Measurements from ENCODE around the gene ITIH1. TPM values are rescaled to one million over a fixed set of nuclear protein-coding genes. Genes with fewer than 3 reads are reported as not detected.

The ITIH1 gene
- total and polyA plus RNA-seq, 9 of the 15 experiments (the other 6 are each of a cell fraction or from before 2014, with no cell fraction given): 0.31 TPM; not detected in 8

DNA sequence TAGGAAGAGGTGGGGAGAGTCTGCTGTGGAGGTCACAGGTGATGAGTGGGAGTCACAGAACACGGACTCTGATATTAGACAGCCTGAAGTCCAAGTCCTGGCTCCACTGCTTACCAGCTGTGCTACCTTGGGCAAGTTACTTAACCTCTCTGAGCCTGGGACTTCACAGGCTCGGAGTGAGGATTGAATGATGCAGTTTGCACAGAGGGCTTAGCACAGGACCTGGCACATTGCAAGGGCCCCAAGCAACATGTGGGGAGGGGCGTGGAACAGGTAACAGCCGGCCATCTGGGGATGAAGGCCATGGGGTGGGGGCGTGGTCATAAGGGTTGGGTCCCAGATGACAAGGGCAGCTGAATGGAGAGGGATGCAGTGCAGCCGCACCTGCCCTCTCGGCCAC is 12.9 kb downstream of the ITIH1 start (continued):
- TF ChIP-seq CUX1 (CRISPR knock-in tag; IDR thresholded peaks at IDR 0.05): no peak
- TF ChIP-seq NFRKB (IDR thresholded peaks at IDR 0.05; ENCODE audit: low read depth): no peak
- no peak for TF ChIP-seq CTCFL (IDR thresholded peaks at IDR 0.05; ENCODE audit: borderline replicate concordance, insufficient read depth, low read depth, low read length, poor library complexity, severe bottlenecking)
- no peak for TF ChIP-seq MLX (CRISPR knock-in tag; conservative IDR thresholded peaks at IDR 0.05)
